ENCODE data around the gene MAP3K5.

GRCh38 chr6:136677822-136678221 is 114.5 kb downstream of the MAP3K5 start:
- TF ChIP-seq EZH2 (IDR thresholded peaks at IDR 0.05; ENCODE audit: low read length, missing control alignments) (no peak), CTCF (conservative IDR thresholded peaks at IDR 0.05 in 1 of 2, IDR thresholded peaks at IDR 0.05 in 1 of 2; ENCODE audit: low read depth in 1 of 2, low read length in 2 of 2) (no peak)
